LNCaP clone FGC (cell line): ENCODE data around the gene ZNF595.
"Not testable (repeated sequence)": the region's sequence is repeated elsewhere in the genome, so short reads cannot be mapped to it uniquely, and the experiment has no call there.

Experiments used
- DNase-seq: peaks from one replicate; pipeline ENCODE4 v3.0.0-alpha.2; 2011; ENCODE audit warnings: low read depth
- H3K4me3 ChIP-seq: 2 replicates; pipeline ENCODE4 v1.5.1; 2011; ENCODE audit warnings: mild to moderate bottlenecking, low read depth, low read length, control low read depth
- CTCF ChIP-seq: IDR thresholded peaks from 2 replicates; pipeline ENCODE4 v1.5.1; 2012; ENCODE audit warnings: mild to moderate bottlenecking; ENCODE audit not compliant: control insufficient read depth, insufficient read depth; ENCODE audit errors: extremely low read depth

ZNF595 gene

GRCh38 chr4:52804-53479 lies at the start of gene ZNF595:
Gene ZNF595 (plus strand): TSS chr4:53321. CDS start chr4:53489, 168 bp downstream.
- H3K4me3 ChIP-seq = peak within 1 kb of the TSS; percentile 45
- DNase-seq = not testable (repeated sequence)

- not testable (repeated sequence) for DNase-seq, H3K4me3 ChIP-seq
These were observed 42.9 kb upstream of the ZNF595 start for GRCh38 chr4:9937-10870.

GRCh38 chr4:11095-11815 lies 41.9 kb upstream of the ZNF595 start:
- DNase-seq, H3K4me3 ChIP-seq: not testable (repeated sequence)

GRCh38 chr4:11816-12417 lies 41.2 kb upstream of the ZNF595 start:
- TF ChIP-seq CTCF = peak; percentile 37
- not testable (repeated sequence) for DNase-seq, H3K4me3 ChIP-seq

GRCh38 chr4:18128-18527 lies 35.0 kb upstream of the ZNF595 start:
- not testable (repeated sequence) for DNase-seq, H3K4me3 ChIP-seq

GRCh38 chr4:18589-18988 lies 34.5 kb upstream of the ZNF595 start:
- DNase-seq, H3K4me3 ChIP-seq: not testable (repeated sequence)

- not testable (repeated sequence) for DNase-seq, H3K4me3 ChIP-seq
These were observed 30.2 kb upstream of the ZNF595 start for GRCh38 chr4:22882-23281.

GRCh38 chr4:24359-24758 lies 28.8 kb upstream of the ZNF595 start:
- H3K4me3 ChIP-seq, DNase-seq: not testable (repeated sequence)

- not testable (repeated sequence) for H3K4me3 ChIP-seq, DNase-seq
These were observed 25.6 kb upstream of the ZNF595 start for GRCh38 chr4:27501-27900.

- not testable (repeated sequence) for H3K4me3 ChIP-seq, DNase-seq
These were observed 24.2 kb upstream of the ZNF595 start for GRCh38 chr4:28767-29542.

GRCh38 chr4:33314-33713 lies 19.8 kb upstream of the ZNF595 start:
- DNase-seq, H3K4me3 ChIP-seq: not testable (repeated sequence)

- not testable (repeated sequence) for DNase-seq, H3K4me3 ChIP-seq
These were observed 16.3 kb upstream of the ZNF595 start for GRCh38 chr4:36559-37415.

GRCh38 chr4:38202-38601 lies 14.9 kb upstream of the ZNF595 start:
- DNase-seq, H3K4me3 ChIP-seq: not testable (repeated sequence)

- not testable (repeated sequence) for DNase-seq
These were observed 9.7 kb upstream of the ZNF595 start for GRCh38 chr4:43375-43774.

GRCh38 chr4:51253-51652 lies 1.9 kb upstream of the ZNF595 start:
- DNase-seq, H3K4me3 ChIP-seq: not testable (repeated sequence)

More at GRCh38 chr4:43375-43774, 9.7 kb upstream of the ZNF595 start:
- not testable (repeated sequence) for H3K4me3 ChIP-seq
